Kidney (tissue), 14 donors: ENCODE results near the gene ITGA5. TPM values are rescaled to one million over a fixed set of nuclear protein-coding genes. Genes with fewer than 3 reads are reported as not detected.

Experiments used
- DNase-seq, 5 donors: peaks; one replicate each; pipeline ENCODE4 v3.0.0-alpha.2; 2013 to 2020
- FAIRE-seq: peaks from 2 replicates; lab custom pipeline; 2012; peaks lifted over from hg19 to GRCh38; lab: Jason Lieb, UNC
- H3K27ac ChIP-seq, 2 donors: one replicate each; pipeline ENCODE4 v1.7.0; 2013; ENCODE audit warnings: low read depth in 2 of 2, low read length in 2 of 2, inconsistent platforms in 1 of 2
- H3K27me3 ChIP-seq: one replicate; pipeline ENCODE4 v1.7.1; 2013; ENCODE audit warnings: low read length, inconsistent platforms; ENCODE audit not compliant: control insufficient read depth, insufficient read depth
- H3K36me3 ChIP-seq, 3 donors: one replicate each; pipeline versions ENCODE4 v1.7.0 to v1.7.1; 2013; ENCODE audit warnings: low read length in 3 of 3, control low read depth in 1 of 3, inconsistent platforms in 1 of 3; ENCODE audit not compliant: insufficient read depth in 3 of 3, control insufficient read depth in 2 of 3
- H3K4me1 ChIP-seq, 3 donors: one replicate each; pipeline versions ENCODE4 v1.7.0 to v1.7.1; 2013; ENCODE audit warnings: low read length in 3 of 3, inconsistent platforms in 1 of 3, low read depth in 1 of 3; ENCODE audit not compliant: control insufficient read depth in 2 of 3, insufficient read depth in 2 of 3
- H3K4me3 ChIP-seq, 3 donors: one replicate each; pipeline versions ENCODE4 v1.7.0 to v1.8.1; 2013; ENCODE audit warnings: low read length in 3 of 3, control low read depth in 1 of 3, inconsistent platforms in 1 of 3
- H3K9ac ChIP-seq, 3 donors: one replicate each; pipeline versions ENCODE4 v1.7.0 to v1.7.1; 2013; ENCODE audit warnings: low read length in 3 of 3, control low read depth in 1 of 3, inconsistent platforms in 1 of 3
- H3K9me3 ChIP-seq, 3 donors: one replicate each; pipeline versions ENCODE4 v1.7.0 to v1.7.1; 2013; ENCODE audit warnings: low read length in 3 of 3, control low read depth in 1 of 3, inconsistent platforms in 1 of 3; ENCODE audit not compliant: control insufficient read depth in 2 of 3, insufficient read depth in 1 of 3
- intact Hi-C: fragments of 100-400 bp; cut with DNase I; formaldehyde crosslinking; loops from one replicate; pipeline ENCODE4 v1.11.1; 2022
- polyA plus RNA-seq: library from polyadenylated mRNA; stranded (reverse); fragments of 350-450 nt; fragmentation: Illumina TruSeq; extraction: RNeasy Lipid Tissue Mini Kit (QIAGEN cat#74804); gene quantifications from one replicate; pipeline ENCODE4 v1.2.3, GENCODE V29; 2014; ENCODE audit warnings: low read depth, low replicate concordance; ENCODE audit not compliant: insufficient read depth
- total RNA-seq: library from RNA; stranded (reverse); fragmentation: NEBNext Ultra II Directional; extraction: Animal tissue kit (Norgen Biotek cat#: 25700); gene quantifications from one replicate; pipeline ENCODE4 v1.2.1, GENCODE V29; 2021
- TF ChIP-seq, protein P1 (sequence below): IDR thresholded peaks from 3 replicates; pipeline ENCODE4 v1.5.1; 2012; ENCODE audit warnings: mild to moderate bottlenecking, moderate library complexity, borderline replicate concordance; ENCODE audit not compliant: insufficient read depth; ENCODE audit errors: extremely low read depth
- donor health status: control.
- donor health status: control.
- donor health status: control.
- donor health status: control.
- donor health status: control.
- donor health status: DM: yes; HTN: yes; CAD: no.
- donor health status: Normal renal cell carcinoma (clear cell type).

ITGA5 gene
- total and polyA plus RNA-seq, 2 donors from 2014 or later: 11.4 to 65.6 TPM

DNA sequence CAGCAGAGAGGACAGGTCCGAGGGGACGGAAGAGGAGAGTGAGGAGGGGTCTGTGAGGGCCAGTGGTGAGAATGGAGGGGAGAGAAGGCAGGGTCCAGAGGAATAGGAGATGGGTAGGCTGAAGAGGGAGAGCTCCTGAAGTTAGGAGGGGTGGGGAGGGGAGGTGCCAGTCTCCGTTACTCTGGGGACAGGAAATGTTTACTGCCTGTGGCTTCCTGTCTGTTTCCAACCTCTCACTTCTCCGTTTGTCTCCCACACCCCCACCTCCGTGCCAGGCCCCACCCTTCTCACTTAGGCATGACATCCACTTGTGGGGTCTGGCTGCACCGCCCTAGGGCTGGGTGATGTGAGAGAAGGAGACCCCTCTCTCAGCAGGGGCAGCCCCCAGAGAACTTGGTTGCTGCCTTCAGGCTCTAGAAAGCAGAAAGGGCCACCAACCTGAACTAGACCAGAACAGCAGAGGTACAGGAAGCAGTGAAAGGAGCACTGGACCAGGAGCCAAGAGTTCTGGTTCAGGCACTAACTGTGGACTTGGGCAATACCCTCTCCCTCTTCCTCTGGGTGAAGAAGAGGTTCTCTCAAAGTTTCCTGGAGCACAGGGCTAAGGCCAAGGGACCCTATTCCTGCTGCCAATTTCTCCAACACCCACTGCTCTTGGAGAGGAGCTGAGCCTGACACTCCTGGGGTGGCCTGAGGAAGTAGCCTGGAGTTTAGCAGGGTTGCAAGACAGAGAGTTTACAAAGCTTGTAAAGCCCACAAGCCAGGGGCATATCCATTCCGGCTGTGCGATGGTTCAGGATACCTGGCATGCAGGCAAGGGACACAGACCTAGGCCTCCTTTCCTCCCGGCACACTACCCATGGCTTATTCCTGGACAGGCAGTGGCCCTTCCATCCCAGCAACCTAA, 5.5 kb downstream of the ITGA5 start:
- Histone ChIP-seq H3K4me3 (peak overlapping the region in 2 of 3 donors; percentile 21 to 33), H3K9ac (no peak overlapping the region), H3K4me1 (peaks cover 0 to 14% (median 4%) of the 10 kb centered on the region in 3 donors), H3K36me3 (peaks cover 0 to 4% (median 0%) of the 10 kb centered on the region in 3 donors), H3K27me3 (no peaks in the 10 kb centered on the region), H3K27ac (peak overlapping the region; percentile 54 to 65), H3K9me3 (no peaks in the 10 kb centered on the region)
- TF ChIP-seq, protein P1, sequence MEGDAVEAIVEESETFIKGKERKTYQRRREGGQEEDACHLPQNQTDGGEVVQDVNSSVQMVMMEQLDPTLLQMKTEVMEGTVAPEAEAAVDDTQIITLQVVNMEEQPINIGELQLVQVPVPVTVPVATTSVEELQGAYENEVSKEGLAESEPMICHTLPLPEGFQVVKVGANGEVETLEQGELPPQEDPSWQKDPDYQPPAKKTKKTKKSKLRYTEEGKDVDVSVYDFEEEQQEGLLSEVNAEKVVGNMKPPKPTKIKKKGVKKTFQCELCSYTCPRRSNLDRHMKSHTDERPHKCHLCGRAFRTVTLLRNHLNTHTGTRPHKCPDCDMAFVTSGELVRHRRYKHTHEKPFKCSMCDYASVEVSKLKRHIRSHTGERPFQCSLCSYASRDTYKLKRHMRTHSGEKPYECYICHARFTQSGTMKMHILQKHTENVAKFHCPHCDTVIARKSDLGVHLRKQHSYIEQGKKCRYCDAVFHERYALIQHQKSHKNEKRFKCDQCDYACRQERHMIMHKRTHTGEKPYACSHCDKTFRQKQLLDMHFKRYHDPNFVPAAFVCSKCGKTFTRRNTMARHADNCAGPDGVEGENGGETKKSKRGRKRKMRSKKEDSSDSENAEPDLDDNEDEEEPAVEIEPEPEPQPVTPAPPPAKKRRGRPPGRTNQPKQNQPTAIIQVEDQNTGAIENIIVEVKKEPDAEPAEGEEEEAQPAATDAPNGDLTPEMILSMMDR: no peak
- DNase-seq (peak in 1 of 5 donors; percentile 29), FAIRE-seq (no peak)
- intact Hi-C loops: no loop called here

DNA sequence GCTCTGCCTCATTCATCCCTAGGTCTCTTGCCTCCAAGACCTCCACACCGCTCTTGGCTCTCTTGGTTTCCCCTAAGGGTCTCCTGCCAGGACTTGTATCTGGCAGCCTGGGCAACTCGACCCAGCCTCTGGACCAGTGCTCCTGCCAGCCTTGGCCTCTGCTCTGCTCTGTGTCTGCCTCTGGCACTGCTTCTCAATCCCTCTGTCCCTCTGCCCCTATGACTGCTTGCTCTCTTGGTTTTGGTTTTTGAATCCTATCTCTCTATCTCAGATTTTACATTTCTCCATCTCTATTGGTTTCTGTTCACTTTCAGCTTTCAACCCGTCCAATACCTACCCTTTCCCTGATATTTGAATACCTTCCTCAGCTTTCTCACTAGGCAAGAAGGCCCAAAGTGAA, 6.3 kb downstream of the ITGA5 start:
- Histone ChIP-seq H3K36me3 (peaks cover 0 to 4% (median 0%) of the 10 kb centered on the region in 3 donors), H3K27me3 (no peaks in the 10 kb centered on the region), H3K4me1 (peaks cover 0 to 14% (median 4%) of the 10 kb centered on the region in 3 donors), H3K9ac (no peak overlapping the region), H3K9me3 (no peaks in the 10 kb centered on the region), H3K27ac (peak overlapping the region; percentile 54 to 65), H3K4me3 (no peak overlapping the region)
- intact Hi-C loops: no loop called here
- no peak for FAIRE-seq
- no peak for DNase-seq
- TF ChIP-seq, protein P1: no peak

DNA sequence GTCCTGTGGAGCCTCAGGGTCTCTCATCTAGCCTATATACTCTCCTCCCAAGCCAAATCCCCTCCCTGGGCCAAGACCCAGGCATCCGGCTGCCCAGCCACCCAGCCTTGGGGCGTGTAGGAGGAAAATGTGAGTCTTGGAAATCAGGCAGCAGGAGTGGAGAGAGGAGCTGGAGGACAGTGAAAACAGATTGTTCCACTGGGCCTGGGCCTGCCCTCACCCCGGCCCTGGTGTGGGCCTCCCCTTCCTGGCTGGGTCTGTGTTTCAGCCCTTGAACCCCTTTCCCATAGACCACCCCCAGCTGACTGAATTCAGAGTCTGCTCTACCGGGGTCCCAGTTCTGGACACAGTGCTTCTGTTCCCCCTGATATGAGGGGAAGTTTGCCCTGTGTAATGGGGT, 6.7 kb downstream of the ITGA5 start:
- TF ChIP-seq, protein P1: no peak
- Histone ChIP-seq H3K36me3 (peaks cover 0 to 4% (median 2%) of the 10 kb centered on the region in 3 donors), H3K4me1 (peaks cover 0 to 14% (median 4%) of the 10 kb centered on the region in 3 donors), H3K4me3 (no peak overlapping the region), H3K27me3 (no peaks in the 10 kb centered on the region), H3K9me3 (no peaks in the 10 kb centered on the region), H3K27ac (peak overlapping the region in 1 of 2 donors; percentile 54), H3K9ac (no peak overlapping the region)
- intact Hi-C loops: no loop called here
- DNase-seq (no peak), FAIRE-seq (no peak)
